Naive B cell (primary cell): Measurements from ENCODE around the gene REXO1. TPM values are rescaled to one million over a fixed set of nuclear protein-coding genes. Genes with fewer than 3 reads are reported as not detected.

ENCODE experiments used
- ATAC-seq, 2 donors: fragments of 150-1000 bp; cut with Tn5 transposase; 2 replicates each; pipeline ENCODE4 v1.10.0; 2021; ENCODE audit warnings: low read depth in 2 of 2, mild to moderate bottlenecking in 2 of 2, moderate library complexity in 2 of 2
- DNase-seq: peaks from one replicate; pipeline ENCODE4 v3.0.0; 2022
- H3K27ac Mint-ChIP-seq, 6 donors: one replicate each; pipeline ENCODE4 v1.8.0; 2020 to 2022; ENCODE audit warnings: mild to moderate bottlenecking in 6 of 6, mixed read lengths in 6 of 6, moderate library complexity in 5 of 6, inconsistent platforms in 2 of 6
- H3K27me3 Mint-ChIP-seq, 3 donors: one replicate each; pipeline ENCODE4 v1.8.0; 2021 to 2022; ENCODE audit warnings: mixed read lengths in 3 of 3, mild to moderate bottlenecking in 1 of 3
- H3K36me3 Mint-ChIP-seq, 2 donors: one replicate each; pipeline ENCODE4 v1.8.0; 2020 to 2022; ENCODE audit warnings: mixed read lengths in 2 of 2, inconsistent platforms in 1 of 2, mild to moderate bottlenecking in 1 of 2
- H3K4me1 Mint-ChIP-seq, 3 donors: one replicate each; pipeline ENCODE4 v1.8.0; 2020 to 2022; ENCODE audit warnings: mixed read lengths in 3 of 3, inconsistent platforms in 1 of 3, mild to moderate bottlenecking in 1 of 3, moderate library complexity in 1 of 3
- H3K4me3 Mint-ChIP-seq, 8 donors: one replicate each; pipeline ENCODE4 v1.8.0; 2020 to 2022; ENCODE audit warnings: mild to moderate bottlenecking in 8 of 8, mixed read lengths in 8 of 8, moderate library complexity in 8 of 8, inconsistent platforms in 2 of 8
- H3K9me3 Mint-ChIP-seq, 7 donors: one replicate each; pipeline ENCODE4 v1.8.0; 2020 to 2022; ENCODE audit warnings: mixed read lengths in 7 of 7, mild to moderate bottlenecking in 5 of 7, inconsistent platforms in 2 of 7, moderate library complexity in 1 of 7
- polyA plus RNA-seq, 6 donors: library from polyadenylated mRNA; unstranded; fragments of 300-500 nt; fragmentation: Illumina TruSeq; gene quantifications; one replicate each; pipeline ENCODE4 v1.2.3, GENCODE V29; 2021; ENCODE audit warnings: low read depth in 6 of 6

Gene REXO1
- polyA plus RNA-seq, 6 donors from 2014 or later: 0.96 to 18.1 (median 5.2) TPM

DNA sequence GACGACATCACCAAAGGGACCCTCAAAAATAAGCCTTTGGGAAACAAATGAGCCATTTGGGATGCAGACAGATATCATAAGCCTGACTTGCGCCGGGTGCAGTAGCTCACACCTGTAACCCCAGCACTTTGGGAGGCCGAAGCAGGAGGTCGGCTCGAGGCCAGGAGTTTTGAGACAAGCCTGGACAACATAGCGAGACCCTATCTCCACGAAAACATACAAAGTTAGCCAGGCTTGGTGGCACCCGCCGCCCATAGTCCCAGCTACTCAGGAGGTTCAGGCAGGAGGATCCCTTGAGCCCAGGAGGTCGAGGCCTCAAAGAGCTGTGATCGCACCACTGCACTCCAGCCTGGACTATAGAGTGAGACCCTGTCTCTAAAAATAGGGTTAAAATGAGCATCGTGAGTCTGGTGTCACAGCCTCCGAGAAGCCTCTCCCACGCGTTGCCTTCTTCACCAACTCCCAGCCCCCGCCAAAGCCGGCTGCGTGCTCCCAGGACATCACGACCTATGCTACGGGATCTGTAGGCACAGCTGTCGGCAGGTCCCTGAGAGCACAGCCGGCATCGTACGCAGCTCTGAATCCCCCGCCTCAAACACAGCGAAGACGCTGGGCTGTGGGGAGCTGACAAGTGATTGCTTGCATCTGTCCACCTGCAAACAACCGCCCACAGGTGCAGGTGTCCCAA, 1.6 kb downstream of the REXO1 start:
- DNase-seq: no peak
- H3K27ac Mint-ChIP-seq: peak overlapping the region; percentile 87 to 96 (median 94)
- H3K4me3 Mint-ChIP-seq: peak overlapping the region; percentile 83 to 95 (median 90)
- peaks cover 38 to 73% (median 63%) of the 10 kb centered on the region in 3 donors for H3K4me1 Mint-ChIP-seq
- H3K36me3 Mint-ChIP-seq: no peaks in the 10 kb centered on the region
- H3K27me3 Mint-ChIP-seq: no peaks in the 10 kb centered on the region
- ATAC-seq: no peak
- no peaks in the 10 kb centered on the region for H3K9me3 Mint-ChIP-seq

DNA sequence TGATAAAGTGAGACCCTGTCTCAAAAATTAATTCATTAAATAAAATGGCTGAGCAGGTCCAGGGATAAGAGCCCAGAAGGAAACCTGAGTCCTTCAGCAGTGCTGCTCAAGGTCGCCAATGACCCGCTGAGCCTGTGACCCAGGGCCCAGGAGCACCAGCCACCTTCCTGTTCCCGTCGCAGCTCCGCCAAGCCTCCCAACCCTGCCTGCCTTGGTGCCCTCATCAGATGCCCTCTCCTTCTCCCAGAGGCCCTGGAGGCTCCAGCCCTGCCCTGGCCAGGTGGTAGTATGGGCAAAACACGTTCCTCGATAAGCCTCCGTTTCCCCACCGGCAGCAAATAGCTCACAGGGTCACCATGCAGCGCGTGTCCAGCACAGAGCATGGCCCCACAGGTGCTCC, 2.6 kb downstream of the REXO1 start:
- Mint-ChIP-seq H3K27ac (no peak overlapping the region), H3K27me3 (no peaks in the 10 kb centered on the region), H3K9me3 (no peaks in the 10 kb centered on the region), H3K4me3 (peak overlapping the region in 4 of 8 donors; percentile 12 to 91 (median 86)), H3K36me3 (no peaks in the 10 kb centered on the region), H3K4me1 (peaks cover 34 to 75% (median 63%) of the 10 kb centered on the region in 3 donors)
- ATAC-seq: no peak
- DNase-seq: no peak

DNA sequence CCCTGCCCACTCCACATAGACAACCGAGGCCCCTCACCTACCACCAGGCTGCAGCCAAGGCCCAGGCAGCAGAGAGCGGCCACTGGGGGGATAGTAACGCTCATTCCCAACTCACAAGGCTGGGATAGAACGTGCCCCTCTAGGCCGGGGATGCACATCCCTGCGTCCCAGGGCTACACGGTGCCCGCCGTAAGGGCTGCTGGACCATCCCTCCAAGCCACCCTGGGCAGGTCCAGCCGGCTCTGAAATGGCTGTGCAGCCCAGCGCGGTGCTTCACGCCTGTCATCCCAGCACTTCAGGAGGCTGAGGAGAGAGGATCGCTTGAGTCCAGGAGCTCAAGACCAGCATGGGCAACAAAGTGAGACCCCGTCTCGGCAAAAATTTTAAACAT, 3.2 kb downstream of the REXO1 start:
- Mint-ChIP-seq H3K27ac (peak overlapping the region in 1 of 6 donors; percentile 84), H3K27me3 (no peaks in the 10 kb centered on the region), H3K36me3 (no peaks in the 10 kb centered on the region), H3K4me3 (peak overlapping the region in 2 of 8 donors; percentile 3 to 71), H3K9me3 (no peaks in the 10 kb centered on the region), H3K4me1 (peaks cover 33 to 76% (median 63%) of the 10 kb centered on the region in 3 donors)
- DNase-seq (no peak), ATAC-seq (no peak)

DNA sequence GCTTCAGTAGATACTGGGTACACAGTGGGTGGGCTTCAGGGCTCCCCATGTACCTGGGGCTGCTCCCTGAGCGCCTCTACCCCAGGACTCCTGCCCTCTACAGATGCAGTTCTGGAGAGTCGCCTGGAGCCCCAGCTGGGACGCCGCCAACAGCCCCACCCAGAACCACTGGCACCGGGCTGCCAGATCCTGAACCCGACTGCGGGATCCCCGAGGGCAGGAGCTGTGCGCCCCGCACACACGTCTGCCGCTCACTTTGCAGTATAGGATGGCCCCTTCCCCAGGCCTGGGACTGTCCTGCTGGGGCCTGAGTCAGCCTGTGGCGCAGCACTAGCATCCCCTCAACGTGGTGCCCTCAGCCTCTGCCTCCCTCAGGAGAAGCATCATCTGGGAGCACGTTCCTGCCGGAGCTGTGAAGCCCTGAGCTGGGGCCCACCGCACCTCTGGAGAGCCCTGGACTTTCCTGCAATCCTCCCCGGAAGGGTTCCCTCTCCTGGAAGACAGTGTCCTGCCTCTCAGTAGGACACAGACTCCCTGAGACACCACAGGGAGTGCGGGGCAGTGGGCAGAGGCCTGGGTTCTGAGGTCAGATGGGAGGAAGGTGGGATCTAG, 3.7 kb downstream of the REXO1 start:
- DNase-seq (no peak), ATAC-seq (no peak)
- Mint-ChIP-seq H3K4me3 (peak overlapping the region in 2 of 8 donors; percentile 30 to 71), H3K27me3 (no peaks in the 10 kb centered on the region), H3K9me3 (no peaks in the 10 kb centered on the region), H3K27ac (peak overlapping the region in 1 of 6 donors; percentile 84), H3K36me3 (no peaks in the 10 kb centered on the region), H3K4me1 (peaks cover 34 to 77% (median 64%) of the 10 kb centered on the region in 3 donors)

DNA sequence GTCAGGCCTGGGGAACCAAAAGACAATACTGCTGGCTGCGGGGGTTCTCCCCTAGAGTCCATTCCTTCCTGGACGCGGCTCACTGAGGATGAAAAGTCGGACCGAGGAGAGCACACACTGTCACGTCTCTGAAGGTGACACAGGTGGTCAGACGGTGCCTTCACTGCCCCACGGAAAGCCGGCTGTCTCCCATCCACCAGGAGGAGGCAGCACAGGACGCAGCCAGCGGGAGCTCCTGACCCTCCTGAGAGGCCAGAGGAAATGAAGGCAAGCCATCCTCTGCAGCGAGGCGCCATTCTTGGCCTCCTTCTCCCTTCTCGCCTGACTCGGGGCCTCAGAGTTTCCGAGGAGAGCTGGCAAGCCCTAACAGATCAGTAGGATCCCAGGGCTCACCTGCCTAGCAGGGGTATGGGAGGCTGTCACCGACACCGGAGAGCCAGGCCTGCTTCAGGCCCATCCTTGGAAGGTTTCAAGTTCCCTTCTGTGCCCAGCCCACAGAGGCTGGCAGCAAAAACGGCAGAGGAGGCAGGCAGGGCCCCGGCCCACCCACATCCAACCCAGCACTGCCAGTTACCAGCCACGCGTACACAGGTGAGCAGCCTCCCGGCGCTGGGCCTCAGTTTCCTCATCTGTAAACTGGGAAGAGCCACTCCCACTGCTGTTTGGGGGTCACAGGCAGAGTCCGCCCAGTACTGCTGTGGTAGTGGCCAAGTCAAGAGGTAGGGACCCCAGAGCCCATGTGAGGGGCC, 4.5 kb downstream of the REXO1 start:
- Mint-ChIP-seq H3K4me3 (peak overlapping the region in 3 of 8 donors; percentile 15 to 24 (median 19)), H3K27ac (peak overlapping the region in 2 of 6 donors; percentile 34 to 38), H3K27me3 (no peaks in the 10 kb centered on the region), H3K4me1 (peaks cover 35 to 75% (median 62%) of the 10 kb centered on the region in 3 donors), H3K9me3 (no peaks in the 10 kb centered on the region), H3K36me3 (no peaks in the 10 kb centered on the region)
- ATAC-seq (no peak), DNase-seq (no peak)

DNA sequence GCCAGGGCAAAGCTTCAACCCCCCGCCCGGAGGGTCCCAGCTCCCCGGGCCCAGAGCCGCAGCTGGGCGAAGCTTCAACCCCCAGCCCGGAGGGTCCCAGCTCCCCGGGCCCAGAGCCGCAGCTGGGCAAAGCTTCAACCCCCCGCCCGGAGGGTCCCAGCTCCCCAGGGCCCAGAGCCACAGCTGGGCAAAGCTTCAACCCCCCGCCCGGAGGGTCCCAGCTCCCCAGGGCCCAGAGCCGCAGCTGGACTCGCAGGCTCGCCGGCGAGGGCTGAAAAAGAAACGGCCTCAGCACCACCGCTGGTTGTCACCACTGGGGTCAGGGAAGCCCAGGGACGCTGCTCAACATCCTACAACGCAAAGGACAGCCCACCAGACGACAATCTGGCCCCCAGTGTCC, 5.2 kb downstream of the REXO1 start:
- Mint-ChIP-seq H3K36me3 (no peaks in the 10 kb centered on the region), H3K9me3 (no peaks in the 10 kb centered on the region), H3K27ac (no peak overlapping the region), H3K4me1 (peaks cover 35 to 74% (median 67%) of the 10 kb centered on the region in 3 donors), H3K4me3 (no peak overlapping the region), H3K27me3 (no peaks in the 10 kb centered on the region)
- no peak for ATAC-seq
- DNase-seq: no peak

DNA sequence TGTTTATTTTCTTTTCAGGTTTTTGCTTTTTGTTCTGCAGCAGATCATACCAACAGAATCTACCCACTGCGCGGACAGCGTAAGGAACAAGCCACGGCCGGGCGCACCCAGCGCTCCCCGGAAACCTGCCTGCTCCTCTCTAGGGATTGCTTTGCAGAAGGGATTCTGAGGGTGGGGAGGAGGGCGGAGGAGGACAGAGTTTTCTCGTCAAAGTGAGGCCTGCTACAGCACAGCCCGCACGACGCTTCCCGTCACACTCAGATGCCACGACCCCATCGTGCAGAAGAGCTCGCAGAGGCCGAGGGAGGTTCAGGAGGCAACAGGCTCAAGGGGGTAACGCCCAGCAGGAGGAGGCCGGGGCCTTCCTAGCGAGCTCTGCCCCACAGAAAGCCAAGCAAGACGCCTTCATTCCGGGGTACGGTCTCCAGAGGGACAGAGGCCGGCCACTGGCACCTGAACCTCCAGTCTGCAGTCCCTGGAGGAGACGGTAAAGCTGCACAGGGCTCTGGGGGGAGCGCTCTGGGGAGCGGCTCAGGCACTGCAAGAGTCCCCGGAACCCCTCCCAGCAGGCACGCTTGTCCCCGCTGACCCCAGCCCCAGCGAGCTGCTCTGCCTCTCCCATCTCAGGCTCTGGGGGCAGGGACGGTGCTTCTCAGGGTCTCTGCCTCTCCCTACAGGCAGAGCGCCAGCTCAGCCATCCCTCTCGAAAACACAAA, 6.9 kb downstream of the REXO1 start:
- H3K4me3 Mint-ChIP-seq: peak overlapping the region in 2 of 8 donors; percentile 59 to 62
- DNase-seq: no peak
- no peaks in the 10 kb centered on the region for H3K36me3 Mint-ChIP-seq
- H3K27ac Mint-ChIP-seq: peak overlapping the region in 4 of 6 donors; percentile 36 to 51 (median 44)
- ATAC-seq: no peak
- H3K27me3 Mint-ChIP-seq: no peaks in the 10 kb centered on the region
- no peaks in the 10 kb centered on the region for H3K9me3 Mint-ChIP-seq
- H3K4me1 Mint-ChIP-seq: peaks cover 29 to 61% (median 59%) of the 10 kb centered on the region in 3 donors

DNA sequence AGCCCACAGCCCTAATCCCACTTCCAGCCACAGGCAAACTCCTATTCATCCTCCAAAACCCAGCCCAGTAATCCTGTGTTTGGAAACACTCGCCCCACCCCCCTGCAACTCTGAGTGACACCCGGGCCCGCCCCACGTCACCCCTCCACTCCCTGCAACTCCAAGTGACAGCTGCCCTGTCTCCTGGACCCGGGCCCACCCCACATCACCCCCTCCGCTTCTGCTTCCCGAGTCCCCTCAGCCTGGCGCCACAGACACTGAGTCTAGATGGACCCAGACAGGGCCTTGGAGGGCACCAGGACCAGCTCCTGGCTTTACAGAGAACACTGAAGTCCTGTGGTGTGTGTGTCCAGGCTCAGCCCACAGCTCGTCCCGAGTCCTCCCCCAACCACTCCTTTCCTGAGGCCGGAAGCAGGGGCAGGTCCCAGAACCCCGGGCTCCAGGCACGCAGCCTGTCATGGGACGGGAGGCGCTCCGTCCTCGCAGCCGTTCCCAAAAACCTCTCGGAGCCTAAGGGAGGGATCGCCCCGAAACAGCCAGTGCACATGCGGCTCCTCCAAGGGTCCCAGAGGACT, 7.7 kb downstream of the REXO1 start:
- no peaks in the 10 kb centered on the region for H3K9me3 Mint-ChIP-seq
- no peak overlapping the region for H3K4me3 Mint-ChIP-seq
- no peaks in the 10 kb centered on the region for H3K36me3 Mint-ChIP-seq
- no peak for ATAC-seq
- no peaks in the 10 kb centered on the region for H3K27me3 Mint-ChIP-seq
- DNase-seq: no peak
- peaks cover 28 to 60% (median 58%) of the 10 kb centered on the region in 3 donors for H3K4me1 Mint-ChIP-seq
- peak overlapping the region in 1 of 6 donors; percentile 28 for H3K27ac Mint-ChIP-seq

DNA sequence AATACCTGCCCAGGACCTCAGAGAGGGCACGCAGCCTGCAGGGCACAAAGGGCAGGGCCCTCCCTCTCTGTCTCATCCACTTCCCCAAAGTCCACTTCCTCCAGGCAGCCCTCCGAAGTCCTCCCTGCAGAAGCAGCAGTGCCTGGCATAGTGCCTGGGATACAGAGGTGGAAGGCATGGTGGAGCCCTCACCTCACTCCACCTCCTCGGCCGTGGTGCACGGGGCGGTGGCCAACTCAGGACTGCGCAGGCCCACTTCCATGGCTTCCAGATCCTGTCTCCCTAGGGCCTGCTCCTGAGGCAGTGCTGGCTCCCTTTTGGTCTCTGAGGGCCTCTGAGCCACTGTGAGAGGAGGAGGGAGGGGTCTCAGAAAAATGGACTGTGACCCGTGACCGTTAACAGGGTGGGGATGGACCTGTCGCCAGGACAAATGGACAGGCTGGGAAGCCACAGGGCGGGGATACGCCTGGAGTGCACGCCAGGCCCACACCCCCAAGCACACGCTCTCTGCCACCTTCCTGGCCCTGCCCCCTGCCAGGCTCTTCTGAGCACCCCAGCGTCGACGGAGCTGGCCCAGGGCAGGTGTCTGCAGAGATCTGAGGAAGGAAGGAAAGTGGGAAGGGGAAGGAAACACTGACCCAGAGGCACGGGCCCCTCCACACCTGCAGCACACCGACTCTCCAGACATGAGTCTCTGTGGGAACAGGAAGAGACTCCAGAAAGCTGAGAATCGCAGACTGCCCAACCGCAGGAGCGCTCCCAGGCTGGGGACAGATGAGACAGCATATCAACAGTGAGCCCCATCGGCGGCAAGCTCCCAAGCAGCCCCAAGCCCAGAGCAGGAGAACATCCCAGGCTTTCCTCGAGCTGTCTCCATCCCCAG, 8.4 kb downstream of the REXO1 start:
- H3K4me3 Mint-ChIP-seq: peak overlapping the region in 2 of 8 donors; percentile 26 to 53

DNA sequence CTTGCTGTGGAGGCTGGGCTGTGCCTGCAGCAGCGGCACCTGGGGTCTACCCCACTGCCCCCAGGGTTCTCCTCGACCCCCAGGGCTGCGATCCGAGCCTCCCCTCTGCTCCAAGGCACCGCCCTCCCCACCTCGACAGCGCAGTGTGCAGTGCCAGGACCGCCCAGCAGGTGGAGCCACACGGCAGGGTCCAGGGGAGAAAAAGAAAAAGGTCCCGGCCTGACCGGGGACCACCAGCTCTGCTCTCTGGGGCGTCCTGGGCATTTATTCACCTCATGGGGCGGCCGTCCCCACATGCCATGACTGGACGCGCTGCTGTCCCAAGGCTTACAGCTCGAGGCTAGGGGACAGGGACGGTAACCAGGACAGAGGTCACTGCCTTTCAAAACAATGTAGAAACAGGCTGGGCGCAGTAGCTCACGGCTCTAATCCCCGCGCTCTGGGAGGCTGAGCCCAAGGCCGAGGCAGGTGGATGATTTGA, 10.6 kb downstream of the REXO1 start:
- H3K4me3 Mint-ChIP-seq: no peak overlapping the region
- ATAC-seq (peak; percentile 65 to 66), DNase-seq (peak; percentile 49)
- H3K27me3 Mint-ChIP-seq: no peaks in the 10 kb centered on the region
- no peak overlapping the region for H3K27ac Mint-ChIP-seq
- no peaks in the 10 kb centered on the region for H3K36me3 Mint-ChIP-seq
- no peaks in the 10 kb centered on the region for H3K9me3 Mint-ChIP-seq
- peaks cover 36 to 49% (median 40%) of the 10 kb centered on the region in 3 donors for H3K4me1 Mint-ChIP-seq

More for the DNA sequence above, 8.4 kb downstream of the REXO1 start:
- H3K9me3 Mint-ChIP-seq: no peaks in the 10 kb centered on the region
- no peaks in the 10 kb centered on the region for H3K36me3 Mint-ChIP-seq
- H3K27me3 Mint-ChIP-seq: no peaks in the 10 kb centered on the region
- peaks cover 26 to 55% (median 53%) of the 10 kb centered on the region in 3 donors for H3K4me1 Mint-ChIP-seq
- no peak for ATAC-seq
- H3K27ac Mint-ChIP-seq: peak overlapping the region in 3 of 6 donors; percentile 28 to 69 (median 37)
- DNase-seq: no peak

DNA sequence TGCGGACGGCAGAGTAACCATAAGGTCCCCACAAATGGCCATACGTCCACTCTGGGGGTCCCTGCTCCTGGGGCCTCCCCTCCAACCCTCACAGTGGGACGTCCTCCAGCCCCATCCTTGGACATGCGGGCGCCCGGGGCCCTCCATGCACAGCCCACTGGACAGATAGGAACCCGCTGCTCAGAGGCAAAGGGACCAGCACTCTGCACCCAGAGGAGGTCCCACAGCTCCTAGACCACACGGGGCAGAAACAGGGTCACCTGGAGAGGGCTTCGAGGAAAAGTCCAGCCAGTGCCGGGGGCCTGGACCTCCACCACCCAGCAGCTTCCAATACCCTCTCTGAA, 11.1 kb downstream of the REXO1 start:
- Mint-ChIP-seq H3K4me3 (no peak overlapping the region), H3K4me1 (peaks cover 34 to 44% (median 35%) of the 10 kb centered on the region in 3 donors)

More for the DNA sequence above, 11.1 kb downstream of the REXO1 start:
- Mint-ChIP-seq H3K9me3 (no peaks in the 10 kb centered on the region), H3K36me3 (no peaks in the 10 kb centered on the region), H3K27me3 (no peaks in the 10 kb centered on the region), H3K27ac (no peak overlapping the region)
- ATAC-seq (no peak), DNase-seq (no peak)
